ENCODE results near the gene ISCA1.

DNA sequence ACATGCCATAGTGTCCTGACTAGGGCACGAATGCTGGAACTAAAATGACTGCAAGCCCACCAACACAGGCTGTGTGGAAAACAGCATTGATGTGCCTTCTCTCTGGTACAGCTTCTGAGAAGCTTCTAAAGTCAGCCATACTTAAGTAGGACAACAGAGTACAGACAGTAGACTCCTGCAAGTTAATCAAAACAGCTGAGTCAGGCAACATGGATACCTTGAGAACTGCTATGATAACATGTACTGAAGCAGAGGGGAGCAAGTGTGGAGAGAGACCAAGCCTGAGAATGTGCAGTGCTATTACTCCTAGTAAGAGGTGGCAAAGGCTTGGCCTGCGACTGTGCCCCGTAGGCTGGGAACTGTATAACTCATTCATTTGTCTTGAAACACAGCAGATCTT is 2.5 kb downstream of the ISCA1 start:
- TF ChIP-seq, protein P1, sequence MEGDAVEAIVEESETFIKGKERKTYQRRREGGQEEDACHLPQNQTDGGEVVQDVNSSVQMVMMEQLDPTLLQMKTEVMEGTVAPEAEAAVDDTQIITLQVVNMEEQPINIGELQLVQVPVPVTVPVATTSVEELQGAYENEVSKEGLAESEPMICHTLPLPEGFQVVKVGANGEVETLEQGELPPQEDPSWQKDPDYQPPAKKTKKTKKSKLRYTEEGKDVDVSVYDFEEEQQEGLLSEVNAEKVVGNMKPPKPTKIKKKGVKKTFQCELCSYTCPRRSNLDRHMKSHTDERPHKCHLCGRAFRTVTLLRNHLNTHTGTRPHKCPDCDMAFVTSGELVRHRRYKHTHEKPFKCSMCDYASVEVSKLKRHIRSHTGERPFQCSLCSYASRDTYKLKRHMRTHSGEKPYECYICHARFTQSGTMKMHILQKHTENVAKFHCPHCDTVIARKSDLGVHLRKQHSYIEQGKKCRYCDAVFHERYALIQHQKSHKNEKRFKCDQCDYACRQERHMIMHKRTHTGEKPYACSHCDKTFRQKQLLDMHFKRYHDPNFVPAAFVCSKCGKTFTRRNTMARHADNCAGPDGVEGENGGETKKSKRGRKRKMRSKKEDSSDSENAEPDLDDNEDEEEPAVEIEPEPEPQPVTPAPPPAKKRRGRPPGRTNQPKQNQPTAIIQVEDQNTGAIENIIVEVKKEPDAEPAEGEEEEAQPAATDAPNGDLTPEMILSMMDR (IDR thresholded peaks at IDR 0.05) = no peak
- TF ChIP-seq POLR2AphosphoS5 (IDR thresholded peaks at IDR 0.05) = no peak
- TF ChIP-seq POLR2A (IDR thresholded peaks at IDR 0.05) = no peak
- TF ChIP-seq EP300 (IDR thresholded peaks at IDR 0.05) = no peak
